Globus pallidus (tissue), 1 donor: ENCODE data around the gene CLIC2.

Experiments used
- DNase-seq: peaks from one replicate; pipeline ENCODE4 v3.0.0-alpha.2; 2015; ENCODE audit warnings: low spot score

CLIC2 gene

GRCh38 chrX:155262970-155263754 is 71.3 kb downstream of the CLIC2 start:
- no peak for DNase-seq

DNA sequence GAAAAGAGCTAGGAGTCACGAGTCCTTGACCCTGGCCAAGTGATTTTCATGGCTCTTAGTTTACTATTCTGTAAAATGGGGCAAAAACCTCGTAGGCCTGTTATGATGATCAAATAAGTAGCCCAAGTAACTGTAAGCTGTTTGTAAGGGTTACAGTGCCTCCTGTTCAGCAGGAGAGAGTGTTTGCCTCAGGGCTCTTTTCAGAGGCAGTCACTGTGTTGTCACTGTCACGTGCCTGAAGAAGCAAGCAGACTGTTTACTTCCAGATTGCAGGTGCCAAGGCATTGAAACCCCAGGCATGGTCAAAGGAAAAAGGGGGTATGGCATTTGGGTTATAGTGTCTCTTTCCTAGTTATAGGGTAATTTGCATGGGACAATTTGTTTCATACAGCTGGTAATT is 74.7 kb downstream of the CLIC2 start:
- DNase-seq, result no peak

DNA sequence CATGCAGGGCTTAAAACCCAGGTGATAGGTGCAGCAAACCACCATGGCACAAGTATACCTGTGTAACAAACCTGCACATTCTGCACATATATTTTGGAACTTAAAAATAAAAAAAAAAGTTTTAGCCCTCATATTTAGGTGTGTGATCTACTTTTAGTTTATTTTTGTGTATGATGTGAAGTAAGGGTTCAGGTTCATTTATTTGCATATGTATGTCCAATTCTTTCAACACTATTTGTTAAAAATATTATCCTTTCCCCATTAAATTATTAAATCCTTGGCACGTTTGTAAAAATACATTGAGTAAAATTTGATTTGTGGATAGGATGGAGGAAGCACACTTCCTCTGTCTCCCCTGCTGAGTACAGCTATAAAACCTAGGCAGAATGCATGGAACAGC is 83.0 kb downstream of the CLIC2 start:
- DNase-seq, result no peak

DNA sequence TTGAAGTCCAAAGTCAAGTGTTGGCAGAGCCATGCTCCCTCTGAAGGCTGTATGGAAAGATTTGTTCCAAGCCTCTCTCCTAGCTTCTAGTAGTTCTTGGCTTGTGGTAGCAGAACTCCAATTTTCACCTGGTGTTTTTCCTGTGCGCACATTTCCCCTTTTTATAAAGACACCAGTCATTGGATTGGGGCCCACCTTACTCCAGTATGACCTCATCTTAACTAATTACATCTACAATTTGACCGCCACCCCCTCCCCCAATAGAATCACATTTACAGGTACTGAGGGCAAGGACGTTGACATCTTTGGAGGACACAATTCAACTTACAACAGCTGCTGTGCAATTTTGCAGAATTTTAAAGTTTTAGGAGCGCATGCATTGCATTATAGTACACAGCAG is 86.9 kb downstream of the CLIC2 start:
- no peak for DNase-seq

- no peak for DNase-seq
These were observed 87.7 kb downstream of the CLIC2 start for GRCh38 chrX:155246748-155247147.

GRCh38 chrX:155242300-155242699 is 92.1 kb downstream of the CLIC2 start:
- DNase-seq, result no peak

DNA sequence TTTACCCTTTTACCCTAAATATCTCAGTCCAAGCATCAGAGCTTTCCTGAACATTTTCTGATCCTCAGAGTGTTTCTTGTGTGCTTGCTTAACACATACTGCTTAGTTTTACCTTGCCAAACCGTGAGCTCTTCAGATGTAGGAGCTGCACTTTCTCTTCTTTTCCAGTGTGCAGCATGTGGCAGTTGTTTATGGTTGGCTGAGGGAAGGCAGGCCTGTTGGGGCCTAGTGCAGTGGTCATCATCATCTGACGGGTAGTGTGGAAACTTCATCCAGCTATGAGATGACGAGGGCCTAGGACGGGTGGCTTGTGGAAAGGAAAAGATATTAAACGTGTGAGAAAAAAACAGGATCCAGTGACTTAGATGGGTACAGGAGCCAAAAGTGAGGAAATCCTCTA is 96.7 kb downstream of the CLIC2 start:
- DNase-seq, result no peak

- no peak for DNase-seq
These were observed 98.5 kb downstream of the CLIC2 start for GRCh38 chrX:155235891-155236290.

DNA sequence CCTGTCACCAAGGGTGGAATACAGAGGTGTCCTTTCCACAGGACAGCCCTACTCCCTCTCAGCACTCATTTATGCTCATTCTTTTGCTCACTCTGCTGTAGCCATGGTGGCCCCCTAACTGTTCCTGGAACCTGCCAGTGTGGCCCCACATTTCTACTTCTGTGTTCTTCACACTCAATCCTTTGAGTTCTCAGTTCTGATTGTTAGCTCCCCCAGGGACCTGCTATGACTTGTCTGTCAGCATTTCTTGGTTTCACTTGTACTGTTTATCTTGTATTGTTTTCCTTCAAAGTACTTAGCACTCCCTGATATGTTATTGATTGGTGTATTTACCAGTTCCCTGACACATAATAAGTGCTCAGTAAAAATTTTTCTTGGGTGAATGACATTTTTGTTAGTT is 103.3 kb downstream of the CLIC2 start:
- no peak for DNase-seq
